ACC112 (cell line): ENCODE data around the gene CALHM6.
"Not testable (repeated sequence)": the region's sequence is repeated elsewhere in the genome, so short reads cannot be mapped to it uniquely, and the experiment has no call there.

Source experiments
- H2AFZ ChIP-seq: fragments of 200-600 bp; sonication (generic); one replicate; pipeline ENCODE4 v1.6.0; 2017; ENCODE audit warnings: antibody characterized with exemption, low read length; ENCODE audit not compliant: unreplicated experiment
- H3K27ac ChIP-seq: fragments of 200-600 bp; sonication (generic); 2 replicates; pipeline ENCODE4 v1.5.1; 2014; ENCODE audit warnings: low read depth, mild to moderate bottlenecking, antibody characterized with exemption, low read length, moderate library complexity
- H3K27me3 ChIP-seq: fragments of 200-600 bp; sonication (generic); 2 replicates; pipeline ENCODE4 v1.6.1; 2014; ENCODE audit warnings: mild to moderate bottlenecking, antibody characterized with exemption, low read length, moderate library complexity, mixed read lengths; ENCODE audit not compliant: insufficient read depth
- H3K36me3 ChIP-seq: fragments of 200-600 bp; sonication (generic); 2 replicates; pipeline ENCODE4 v1.6.1; 2016; ENCODE audit warnings: mild to moderate bottlenecking, antibody characterized with exemption, low read length, moderate library complexity, mixed read lengths; ENCODE audit not compliant: insufficient read depth
- H3K4me1 ChIP-seq: fragments of 200-600 bp; sonication (generic); one replicate; pipeline ENCODE4 v1.6.1; 2016; ENCODE audit warnings: low read length, mixed read lengths; ENCODE audit not compliant: insufficient read depth, unreplicated experiment, control insufficient read depth
- H3K4me3 ChIP-seq: fragments of 200-600 bp; sonication (generic); 2 replicates; pipeline ENCODE4 v1.5.1; 2014; ENCODE audit warnings: mild to moderate bottlenecking, low read depth, low read length
- H3K79me2 ChIP-seq: fragments of 200-600 bp; sonication (generic); one replicate; pipeline ENCODE4 v1.6.0; 2016; ENCODE audit warnings: low read length; ENCODE audit not compliant: control insufficient read depth, unreplicated experiment, insufficient read depth

Gene CALHM6

DNA sequence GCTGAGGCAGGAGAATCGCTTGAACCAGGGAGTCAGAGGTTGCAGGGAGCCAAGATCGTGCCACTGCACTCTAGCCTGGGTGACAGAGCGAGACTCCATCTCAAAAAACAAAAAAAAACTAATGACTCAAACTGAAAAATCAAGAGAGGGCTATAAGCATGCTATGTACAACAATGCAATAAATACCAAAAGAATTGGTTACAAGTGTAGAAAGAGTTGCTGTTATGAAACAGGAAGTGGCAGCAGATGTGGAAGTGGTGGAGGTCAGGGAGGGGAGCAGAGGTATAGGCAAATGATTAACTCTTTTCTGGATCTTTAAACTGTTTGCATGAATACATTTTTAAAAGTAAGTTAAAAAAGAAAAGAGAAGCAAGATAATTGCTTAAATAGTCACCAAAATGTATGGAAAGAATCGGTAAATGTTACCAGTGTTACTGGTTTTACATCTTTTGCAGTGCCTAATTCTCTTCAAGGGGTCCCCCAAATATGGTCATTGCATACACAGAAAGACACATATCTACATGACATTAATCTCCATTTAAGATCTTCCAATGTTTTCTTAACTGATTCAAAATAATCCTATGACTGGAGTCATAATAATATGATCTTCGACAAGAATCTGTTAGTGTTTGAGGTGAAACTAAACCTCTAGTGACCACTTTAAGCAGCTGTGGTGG is 15.0 kb downstream of the CALHM6 start:
- Histone ChIP-seq H3K4me1 (no peaks in the 10 kb centered on the region), H3K27ac (no peak overlapping the region), H3K79me2 (no peaks in the 10 kb centered on the region), H3K36me3 (no peaks in the 10 kb centered on the region), H3K27me3 (no peaks in the 10 kb centered on the region), H2AFZ (peak overlapping the region; percentile 36), H3K4me3 (no peak overlapping the region)

GRCh38 chr6:116482780-116483179 is 21.6 kb downstream of the CALHM6 start:
- Histone ChIP-seq H3K79me2 (no peaks in the 10 kb centered on the region), H3K27me3 (no peaks in the 10 kb centered on the region), H3K36me3 (no peaks in the 10 kb centered on the region), H3K27ac (no peak overlapping the region), H2AFZ (no peak overlapping the region), H3K4me1 (no peaks in the 10 kb centered on the region), H3K4me3 (no peak overlapping the region)

DNA sequence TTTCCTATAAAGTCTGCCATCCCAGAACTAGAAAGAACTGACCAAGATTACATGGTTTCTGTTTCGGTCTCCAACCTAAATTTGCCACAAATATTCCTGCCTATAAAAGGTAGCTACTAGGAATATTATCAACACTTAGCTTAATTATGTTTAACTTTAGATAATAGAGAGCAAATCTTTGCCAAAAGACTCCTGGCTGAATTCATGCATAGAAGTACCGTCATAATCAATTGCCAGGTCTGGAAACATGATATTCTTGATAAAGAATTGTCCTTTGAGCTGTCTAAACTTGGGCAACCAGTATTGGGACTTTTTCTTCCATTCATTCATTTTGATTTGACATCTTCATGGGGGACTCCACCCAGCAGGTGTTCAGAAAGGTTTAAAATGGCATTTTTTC is 22.4 kb downstream of the CALHM6 start:
- Histone ChIP-seq H2AFZ (no peak overlapping the region), H3K27ac (no peak overlapping the region), H3K79me2 (no peaks in the 10 kb centered on the region), H3K4me3 (no peak overlapping the region), H3K4me1 (no peaks in the 10 kb centered on the region), H3K36me3 (no peaks in the 10 kb centered on the region), H3K27me3 (no peaks in the 10 kb centered on the region)

- Histone ChIP-seq H3K27me3 (no peaks in the 10 kb centered on the region), H3K4me1 (no peaks in the 10 kb centered on the region), H3K27ac (no peak overlapping the region), H3K4me3 (no peak overlapping the region), H3K36me3 (no peaks in the 10 kb centered on the region), H3K79me2 (no peaks in the 10 kb centered on the region), H2AFZ (no peak overlapping the region)
Measured at GRCh38 chr6:116485559-116486184, 24.5 kb downstream of the CALHM6 start.

DNA sequence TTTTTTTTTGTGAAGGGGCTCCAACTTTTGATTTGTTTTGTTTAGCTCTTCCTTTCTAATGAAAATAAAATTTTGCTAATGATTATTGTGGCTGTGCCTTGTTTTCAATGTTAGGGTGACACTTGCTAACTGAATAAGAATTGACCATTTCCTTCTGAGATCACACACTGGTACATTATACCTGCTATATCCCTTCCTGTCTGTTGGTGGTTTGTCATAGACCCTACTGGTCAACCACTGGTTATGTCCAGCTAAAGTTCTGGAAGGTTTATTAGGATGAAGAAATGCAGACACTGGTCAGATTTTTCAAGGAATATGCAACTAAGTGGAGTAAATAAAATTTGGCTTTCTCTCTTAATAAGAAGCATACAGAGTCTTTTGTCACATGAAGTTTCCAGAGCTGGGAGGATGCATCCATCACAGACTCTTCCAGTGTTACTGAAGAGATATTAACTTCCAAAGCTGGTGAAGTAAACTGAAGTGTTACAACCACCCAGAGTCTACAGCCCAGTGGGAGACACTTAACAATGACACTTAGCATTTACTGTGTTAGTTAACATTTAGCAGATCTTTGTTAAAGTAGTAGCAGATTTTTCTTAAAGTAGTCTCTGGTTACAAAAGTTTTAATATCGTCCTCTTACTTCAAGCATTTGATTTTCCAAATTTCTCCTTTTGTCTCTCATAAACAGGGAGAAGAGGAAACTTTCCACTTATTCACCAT is 30.6 kb downstream of the CALHM6 start:
- Histone ChIP-seq H3K4me3 (no peak overlapping the region), H3K4me1 (no peaks in the 10 kb centered on the region), H3K27ac (no peak overlapping the region), H3K36me3 (no peaks in the 10 kb centered on the region), H3K79me2 (no peaks in the 10 kb centered on the region), H2AFZ (no peak overlapping the region), H3K27me3 (no peaks in the 10 kb centered on the region)

DNA sequence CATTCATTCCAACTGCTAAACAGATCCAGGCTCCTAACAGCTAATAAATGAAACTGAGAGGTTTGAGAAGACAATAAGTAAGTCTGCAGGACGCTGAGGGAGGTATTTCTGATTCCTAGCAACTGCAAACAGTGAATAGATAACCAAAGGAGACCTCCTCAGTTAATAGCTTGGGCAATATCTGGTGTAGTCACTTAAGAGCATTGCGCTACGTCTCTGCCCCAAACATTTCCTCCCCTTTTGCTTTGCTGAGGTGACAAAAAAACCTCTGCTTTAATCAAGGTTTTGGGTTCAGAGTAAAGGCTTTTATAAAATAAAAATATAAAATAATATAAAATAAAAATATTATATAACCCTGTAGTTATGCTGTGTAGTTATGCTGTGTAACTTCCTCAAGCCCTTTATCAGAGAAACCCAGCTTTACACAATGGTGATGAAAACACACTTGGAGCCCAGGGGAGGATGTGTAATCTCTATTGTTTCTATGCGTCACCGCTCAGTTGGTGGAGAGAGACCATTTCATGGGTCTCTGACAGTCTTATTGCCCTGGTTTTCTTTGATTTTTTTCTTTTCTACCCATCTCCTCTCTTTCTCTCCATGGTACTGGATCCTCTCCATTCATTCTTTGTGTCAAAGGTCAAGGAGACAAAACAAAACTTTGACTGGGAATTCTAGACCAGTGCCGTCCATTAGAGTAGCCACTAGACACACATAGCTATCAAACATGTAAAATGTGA is 31.3 kb downstream of the CALHM6 start:
- no peak overlapping the region for H3K27ac ChIP-seq
- no peaks in the 10 kb centered on the region for H3K36me3 ChIP-seq
- H3K4me1 ChIP-seq, result no peaks in the 10 kb centered on the region
- H2AFZ ChIP-seq, result no peak overlapping the region
- no peaks in the 10 kb centered on the region for H3K79me2 ChIP-seq
- no peak overlapping the region for H3K4me3 ChIP-seq
- no peaks in the 10 kb centered on the region for H3K27me3 ChIP-seq

DNA sequence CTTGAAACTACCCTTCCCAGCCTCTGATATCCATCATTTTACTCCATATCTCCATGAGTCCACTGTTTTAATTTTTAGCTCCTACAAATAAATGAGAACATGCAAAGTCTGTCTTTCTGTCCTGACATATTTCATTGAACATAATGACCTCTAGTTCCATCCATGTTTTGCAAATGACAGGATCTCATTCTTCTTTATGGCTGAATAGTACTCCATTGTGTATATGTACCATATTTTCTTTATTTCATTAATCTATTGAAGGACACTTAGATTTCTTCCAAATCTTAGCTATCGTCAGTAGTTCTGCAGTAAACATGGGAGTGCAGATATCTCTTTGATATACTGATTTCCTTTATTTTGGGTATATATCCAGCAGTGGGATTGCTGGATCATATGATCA is 34.0 kb downstream of the CALHM6 start:
- H3K36me3 ChIP-seq, H3K79me2 ChIP-seq, H3K27ac ChIP-seq, H3K4me3 ChIP-seq, H2AFZ ChIP-seq, H3K27me3 ChIP-seq, H3K4me1 ChIP-seq: not testable (repeated sequence)

DNA sequence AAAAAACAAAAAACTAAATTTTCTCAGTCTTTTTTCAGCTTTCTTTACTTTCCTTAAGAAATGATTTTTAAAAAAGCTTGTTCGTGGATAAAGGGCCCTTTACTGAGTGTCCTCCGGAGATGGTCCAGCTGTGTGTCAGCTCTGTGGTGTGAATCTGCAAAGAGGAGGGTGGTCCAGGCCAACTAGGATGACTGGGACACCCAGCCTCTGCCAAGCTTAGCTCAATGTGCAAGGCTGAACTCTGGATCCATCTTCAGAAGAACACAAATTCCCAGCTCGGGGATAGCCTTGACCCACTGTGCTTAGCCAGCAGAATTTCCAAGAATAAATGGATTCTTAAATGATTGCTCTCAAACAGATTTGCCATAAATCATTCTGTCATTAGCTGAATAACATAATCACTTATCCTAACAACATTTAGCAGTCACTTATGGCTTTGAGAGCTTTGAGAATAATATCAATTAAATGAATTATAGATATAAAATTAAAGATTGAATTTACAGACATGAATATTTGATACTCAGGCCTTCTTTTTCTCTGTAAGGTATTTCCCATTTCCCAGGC is 36.0 kb downstream of the CALHM6 start:
- no peaks in the 10 kb centered on the region for H3K27me3 ChIP-seq
- H3K36me3 ChIP-seq, result no peaks in the 10 kb centered on the region
- H3K4me3 ChIP-seq, result no peak overlapping the region
- no peaks in the 10 kb centered on the region for H3K79me2 ChIP-seq
- H2AFZ ChIP-seq, result no peak overlapping the region
- no peak overlapping the region for H3K27ac ChIP-seq
- H3K4me1 ChIP-seq, result no peaks in the 10 kb centered on the region

GRCh38 chr6:116500969-116501433 is 39.8 kb downstream of the CALHM6 start:
- H3K36me3 ChIP-seq, result no peaks in the 10 kb centered on the region
- no peaks in the 10 kb centered on the region for H3K27me3 ChIP-seq
- H3K4me1 ChIP-seq, result no peaks in the 10 kb centered on the region
- no peaks in the 10 kb centered on the region for H3K79me2 ChIP-seq
- H2AFZ ChIP-seq, result no peak overlapping the region
- H3K27ac ChIP-seq, result no peak overlapping the region
- H3K4me3 ChIP-seq, result no peak overlapping the region

GRCh38 chr6:116507324-116507723 is 46.1 kb downstream of the CALHM6 start:
- Histone ChIP-seq H3K27ac (no peak overlapping the region), H3K4me1 (no peaks in the 10 kb centered on the region), H3K4me3 (no peak overlapping the region), H3K79me2 (no peaks in the 10 kb centered on the region), H3K36me3 (no peaks in the 10 kb centered on the region), H3K27me3 (no peaks in the 10 kb centered on the region), H2AFZ (peak overlapping the region; percentile 38)
